Measurements from ENCODE around the gene DIP2B. TPM values are rescaled to one million over a fixed set of nuclear protein-coding genes. Genes with fewer than 3 reads are reported as not detected.

Gene DIP2B
- total RNA-seq, 3 donors from 2014 or later (not counting 1 experiment from before 2014, with no cell fraction given) = 17.2 to 23.2 (median 22.2) TPM

- no peaks in the 10 kb centered on the region for H3K9me3 Mint-ChIP-seq
- H3K4me1 Mint-ChIP-seq = no peaks in the 10 kb centered on the region
Measured at GRCh38 chr12:50734409-50735263, 229.9 kb downstream of the DIP2B start.

GRCh38 chr12:50739611-50740010, 234.8 kb downstream of the DIP2B start:
- DNase-seq (no peak), ATAC-seq (no peak)
- no peaks in the 10 kb centered on the region for H3K4me1 Mint-ChIP-seq
- H3K27ac Mint-ChIP-seq = no peak overlapping the region
- TF ChIP-seq CTCF (IDR thresholded peaks at IDR 0.05) = no peak
- Histone ChIP-seq H3K27ac (ENCODE audit: low read length) (no peak overlapping the region), H3K36me3 (ENCODE audit: control insufficient read depth, insufficient read depth, low read length) (peaks cover 66% of the 10 kb centered on the region), H3K9me3 (ENCODE audit: control insufficient read depth, insufficient read depth, low read length) (no peaks in the 10 kb centered on the region), H3K4me3 (ENCODE audit: low read length) (no peak overlapping the region), H3K4me1 (ENCODE audit: control insufficient read depth, insufficient read depth, low read length) (no peaks in the 10 kb centered on the region), H3K27me3 (ENCODE audit: control insufficient read depth, insufficient read depth, low read length) (no peaks in the 10 kb centered on the region)
- WGBS (ENCODE audit: insufficient coverage) = 94% methylated on average over 7 of the region's 7 CpGs
- intact Hi-C loops (cut with micrococcal nuclease) = loop anchor here (10.0 kb wide), 1 partner anchor 235 kb away; the partner anchor contains the start of gene DIP2B
- H3K4me3 Mint-ChIP-seq = no peak overlapping the region
- H3K9me3 Mint-ChIP-seq = no peaks in the 10 kb centered on the region
- no peaks in the 10 kb centered on the region for H3K27me3 Mint-ChIP-seq (ENCODE audit: low read depth in 2 of 2)
- peaks cover 30% of the 10 kb centered on the region for H3K36me3 Mint-ChIP-seq

More at GRCh38 chr12:50734409-50735263, 229.9 kb downstream of the DIP2B start:
- H3K27me3 ChIP-seq (ENCODE audit: control insufficient read depth, insufficient read depth, low read length) = no peaks in the 10 kb centered on the region
- intact Hi-C loops (cut with micrococcal nuclease) = loop anchor here (10.0 kb wide), 1 partner anchor 230 kb away; the partner anchor contains the start of gene DIP2B
- no peak overlapping the region for H3K4me3 ChIP-seq (ENCODE audit: low read length)
- no peaks in the 10 kb centered on the region for H3K27me3 Mint-ChIP-seq (ENCODE audit: low read depth in 2 of 2)
- H3K4me3 Mint-ChIP-seq = no peak overlapping the region
- peaks cover 22% of the 10 kb centered on the region for H3K36me3 Mint-ChIP-seq
- peak; percentile 39 for TF ChIP-seq CTCF (IDR thresholded peaks at IDR 0.05)
- peak in 1 of 2 donors; percentile 44 for DNase-seq
- no peak overlapping the region for H3K27ac Mint-ChIP-seq
- no peaks in the 10 kb centered on the region for H3K9me3 ChIP-seq (ENCODE audit: control insufficient read depth, insufficient read depth, low read length)
- H3K36me3 ChIP-seq (ENCODE audit: control insufficient read depth, insufficient read depth, low read length) = peaks cover 62% of the 10 kb centered on the region
- H3K4me1 ChIP-seq (ENCODE audit: control insufficient read depth, insufficient read depth, low read length) = no peaks in the 10 kb centered on the region
- ATAC-seq = peak in 2 of 3 donors; percentile 48 to 52
- H3K27ac ChIP-seq (ENCODE audit: low read length) = no peak overlapping the region
- 76% methylated on average over 8 of the region's 10 CpGs for WGBS (ENCODE audit: insufficient coverage)

- Histone ChIP-seq H3K4me1 (ENCODE audit: control insufficient read depth, insufficient read depth, low read length) (no peaks in the 10 kb centered on the region), H3K27me3 (ENCODE audit: control insufficient read depth, insufficient read depth, low read length) (no peaks in the 10 kb centered on the region), H3K36me3 (ENCODE audit: control insufficient read depth, insufficient read depth, low read length) (peaks cover 72% of the 10 kb centered on the region), H3K9me3 (ENCODE audit: control insufficient read depth, insufficient read depth, low read length) (no peaks in the 10 kb centered on the region), H3K27ac (ENCODE audit: low read length) (no peak overlapping the region), H3K4me3 (ENCODE audit: low read length) (no peak overlapping the region)
- Mint-ChIP-seq H3K4me3 (no peak overlapping the region), H3K27me3 (ENCODE audit: low read depth in 2 of 2) (no peaks in the 10 kb centered on the region), H3K4me1 (no peaks in the 10 kb centered on the region), H3K9me3 (no peaks in the 10 kb centered on the region), H3K27ac (no peak overlapping the region), H3K36me3 (peaks cover 30% of the 10 kb centered on the region)
- ATAC-seq (no peak), DNase-seq (no peak)
- TF ChIP-seq CTCF (IDR thresholded peaks at IDR 0.05) = no peak
- 83% methylated on average over 2 of the region's 2 CpGs for WGBS (ENCODE audit: insufficient coverage)
- intact Hi-C loops (cut with micrococcal nuclease) = no loop called here
Measured at GRCh38 chr12:50740307-50740706, 235.5 kb downstream of the DIP2B start.

All from natural killer cell (primary cell).